ENCODE data around the gene ADAMTS17.

GRCh38 chr15:100092034-100092433 is 249.7 kb downstream of the ADAMTS17 start:
- TF ChIP-seq, protein P1, sequence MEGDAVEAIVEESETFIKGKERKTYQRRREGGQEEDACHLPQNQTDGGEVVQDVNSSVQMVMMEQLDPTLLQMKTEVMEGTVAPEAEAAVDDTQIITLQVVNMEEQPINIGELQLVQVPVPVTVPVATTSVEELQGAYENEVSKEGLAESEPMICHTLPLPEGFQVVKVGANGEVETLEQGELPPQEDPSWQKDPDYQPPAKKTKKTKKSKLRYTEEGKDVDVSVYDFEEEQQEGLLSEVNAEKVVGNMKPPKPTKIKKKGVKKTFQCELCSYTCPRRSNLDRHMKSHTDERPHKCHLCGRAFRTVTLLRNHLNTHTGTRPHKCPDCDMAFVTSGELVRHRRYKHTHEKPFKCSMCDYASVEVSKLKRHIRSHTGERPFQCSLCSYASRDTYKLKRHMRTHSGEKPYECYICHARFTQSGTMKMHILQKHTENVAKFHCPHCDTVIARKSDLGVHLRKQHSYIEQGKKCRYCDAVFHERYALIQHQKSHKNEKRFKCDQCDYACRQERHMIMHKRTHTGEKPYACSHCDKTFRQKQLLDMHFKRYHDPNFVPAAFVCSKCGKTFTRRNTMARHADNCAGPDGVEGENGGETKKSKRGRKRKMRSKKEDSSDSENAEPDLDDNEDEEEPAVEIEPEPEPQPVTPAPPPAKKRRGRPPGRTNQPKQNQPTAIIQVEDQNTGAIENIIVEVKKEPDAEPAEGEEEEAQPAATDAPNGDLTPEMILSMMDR (conservative IDR thresholded peaks at IDR 0.05): no peak
- no peak for TF ChIP-seq ZFX (IDR thresholded peaks at IDR 0.05)
